HG03196 (cell line): ENCODE data around the gene CTU2.

Source experiments
- ATAC-seq: cut with Tn5 transposase; IDR thresholded peaks from one replicate; pipeline ENCODE4 v1.9.1; 2021; ENCODE audit not compliant: unreplicated experiment

CTU2 gene

GRCh38 chr16:88681084-88681680 lies 25.1 kb upstream of the CTU2 start:
- ATAC-seq = no peak

- ATAC-seq = peak; percentile 63
These were observed 24.4 kb upstream of the CTU2 start for GRCh38 chr16:88681709-88682451.

DNA sequence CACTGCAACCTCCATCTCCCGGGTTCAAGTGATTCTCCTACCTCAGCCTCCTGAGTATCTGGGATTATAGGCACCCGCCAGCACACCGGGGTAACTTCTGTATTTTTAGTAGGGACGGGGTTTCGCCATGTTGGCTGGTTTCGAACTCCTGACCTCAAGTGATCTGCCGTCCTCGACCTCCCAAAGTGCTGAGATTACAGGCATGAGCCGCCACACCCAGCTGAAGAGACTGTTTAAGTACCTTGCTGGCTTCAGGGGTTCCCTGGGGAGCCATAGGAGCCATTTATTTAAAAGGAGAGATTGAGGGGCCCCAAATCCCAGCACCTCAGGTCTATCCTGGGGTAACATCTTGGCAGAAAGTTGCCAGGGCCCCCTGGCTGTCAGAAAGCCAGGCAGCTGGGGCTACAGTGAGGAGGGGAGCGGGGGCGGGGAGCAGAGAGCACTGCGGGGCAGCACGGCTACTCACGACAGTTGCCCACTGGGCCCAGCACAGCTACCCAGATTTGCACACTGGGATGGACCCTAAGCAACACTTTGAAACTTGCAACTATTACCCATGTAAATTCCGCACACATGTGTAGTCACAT lies 21.6 kb upstream of the CTU2 start:
- ATAC-seq = no peak

DNA sequence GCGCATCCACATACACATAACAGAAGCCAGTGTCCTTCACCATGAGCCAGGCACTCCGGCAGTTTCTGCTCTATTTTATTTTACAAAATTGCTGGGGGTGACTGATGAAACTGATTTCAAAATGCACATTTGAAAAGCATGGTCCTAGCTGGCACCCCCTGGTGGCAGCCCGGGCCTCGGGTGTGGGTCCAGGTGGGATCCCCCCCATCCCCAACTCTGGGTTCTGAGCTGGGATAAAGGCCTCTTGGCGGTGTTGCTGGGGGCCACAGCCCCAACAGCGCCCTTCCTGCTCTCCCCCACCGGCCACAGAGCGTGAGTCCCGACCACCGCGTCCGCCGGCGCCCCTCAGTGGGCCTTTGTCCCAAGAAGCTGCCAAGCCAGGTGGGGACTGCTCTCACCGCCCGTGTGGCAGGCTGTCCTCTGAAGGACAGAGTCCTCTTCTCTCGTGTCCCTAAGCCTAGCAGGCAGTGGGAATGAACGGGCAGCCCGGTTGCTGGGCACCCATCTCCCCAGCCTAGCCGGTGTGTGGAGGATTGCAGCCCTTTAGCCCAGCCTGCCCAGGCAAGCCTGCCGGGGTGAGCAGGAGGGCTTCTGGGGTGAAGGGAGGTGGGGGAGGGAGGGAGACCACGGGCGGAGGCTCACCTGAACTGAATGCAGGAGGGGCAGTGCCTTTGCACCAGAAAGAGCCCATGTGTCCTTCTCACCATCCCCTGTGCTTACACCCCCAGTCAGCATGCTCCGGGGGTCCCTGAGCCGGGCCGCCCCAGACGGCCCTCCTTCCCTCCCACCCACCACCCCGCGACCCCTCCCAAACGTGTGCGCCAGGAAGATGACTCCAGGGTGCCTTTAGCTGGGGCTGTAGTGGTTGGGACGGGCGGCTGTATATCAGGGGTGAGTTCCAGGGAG lies 20.9 kb upstream of the CTU2 start:
- ATAC-seq = no peak

GRCh38 chr16:88686062-88686438 lies 20.3 kb upstream of the CTU2 start:
- peak; percentile 2 for ATAC-seq

DNA sequence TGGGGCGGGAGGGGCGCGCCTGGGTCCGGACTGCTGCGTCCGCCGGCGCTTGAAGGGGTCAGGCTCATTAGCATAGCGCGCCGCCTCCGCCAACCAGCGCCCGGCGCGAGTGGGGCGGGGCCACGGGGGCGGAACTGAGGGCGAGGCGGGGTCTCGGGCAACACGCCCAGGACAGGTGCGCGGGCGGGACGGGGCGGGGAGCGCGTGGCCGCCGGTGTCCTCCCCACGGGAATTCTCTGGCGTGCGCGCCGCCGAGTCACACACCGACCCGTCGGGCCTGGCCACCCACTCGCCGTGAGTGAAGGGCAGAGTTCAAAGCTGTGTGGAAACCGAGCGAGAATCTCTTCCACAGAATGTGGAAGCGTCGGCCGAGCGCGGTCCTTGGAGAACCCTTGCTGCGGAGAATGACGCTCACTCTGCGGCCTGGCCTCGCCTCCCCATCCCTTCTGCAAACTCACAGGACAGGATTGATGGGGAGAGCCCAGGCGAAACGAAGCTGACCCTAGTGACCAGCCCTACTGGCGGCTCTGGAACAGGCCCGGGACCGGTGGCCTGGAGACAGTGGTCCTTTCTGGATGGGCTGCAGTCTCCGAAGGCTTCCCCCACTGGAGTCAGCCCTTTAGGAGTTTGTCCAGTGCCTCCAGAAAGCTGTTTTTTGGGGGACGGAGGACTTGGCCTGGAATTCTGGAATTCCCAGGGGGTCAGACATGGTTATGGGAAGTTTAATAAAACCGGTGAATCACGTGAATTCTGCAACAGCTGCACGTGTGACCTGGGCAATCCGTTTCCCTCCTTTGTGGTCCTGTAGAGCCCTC lies 19.7 kb upstream of the CTU2 start, which contains the start of gene SNAI3:
TSS of gene SNAI3 (minus strand) at position 69 of the 815 bp plus-strand sequence. CDS start 101 bp downstream, outside the sequence.
- peak; percentile 65 for ATAC-seq

- ATAC-seq = no peak
These were observed 19.1 kb upstream of the CTU2 start for GRCh38 chr16:88687254-88687576.

DNA sequence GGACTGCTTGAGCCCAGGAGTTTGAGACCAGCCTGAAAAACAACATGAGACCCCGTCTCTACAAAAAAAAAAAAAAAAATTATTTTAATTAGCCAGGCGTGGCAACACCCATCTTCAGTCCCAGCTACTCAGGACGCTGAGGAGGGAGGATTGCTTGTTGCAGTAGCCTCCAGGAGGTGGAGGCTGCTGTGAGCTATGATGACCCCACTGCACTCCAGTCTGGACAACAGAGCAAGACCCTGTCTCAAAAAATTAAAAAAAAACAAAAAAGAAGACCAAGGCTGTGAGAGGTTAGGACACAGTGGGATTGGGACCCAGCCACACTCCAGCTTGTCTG lies 18.7 kb upstream of the CTU2 start:
- no peak for ATAC-seq

DNA sequence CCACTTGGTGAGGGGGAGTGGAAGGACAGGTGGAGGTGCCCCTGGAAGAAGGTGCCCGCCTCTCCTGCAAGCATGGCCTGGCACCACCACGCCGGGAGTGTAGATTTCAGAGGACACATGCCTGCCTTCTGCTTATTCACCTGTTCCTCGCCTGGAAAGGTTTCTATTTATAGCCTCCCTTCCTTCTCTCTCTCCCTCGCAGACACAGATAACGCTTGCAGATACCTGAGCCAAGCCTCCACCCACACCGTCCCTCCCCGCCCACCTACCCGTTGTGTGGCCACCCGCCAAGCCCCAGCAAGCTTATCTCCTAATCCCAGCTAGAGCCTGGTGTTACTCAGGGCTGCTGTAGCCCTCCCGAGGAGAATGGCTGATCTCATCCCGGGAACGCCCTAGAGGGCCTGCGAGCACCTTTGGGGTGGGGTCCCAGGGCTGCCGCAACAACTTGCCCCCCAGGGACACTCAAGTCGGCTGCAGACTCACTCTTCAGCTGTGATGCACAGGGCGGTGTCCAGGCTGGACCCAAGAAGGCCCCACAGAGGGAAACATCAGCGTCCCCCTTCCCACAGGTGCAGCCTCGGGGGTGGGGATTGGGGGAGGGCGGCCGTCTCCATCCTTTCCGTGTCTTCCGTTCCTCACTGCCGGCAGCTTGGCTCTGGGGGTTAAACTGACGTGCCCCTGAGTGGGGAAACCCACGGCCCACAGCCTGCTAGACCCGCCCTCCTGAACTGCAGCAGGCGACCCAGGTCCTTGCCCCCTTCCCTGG lies 18.1 kb upstream of the CTU2 start:
- no peak for ATAC-seq

- ATAC-seq = no peak
These were observed 15.8 kb upstream of the CTU2 start for GRCh38 chr16:88690341-88691128.

- no peak for ATAC-seq
These were observed 15.0 kb upstream of the CTU2 start for GRCh38 chr16:88691129-88691813.

- ATAC-seq = no peak
These were observed 14.3 kb upstream of the CTU2 start for GRCh38 chr16:88691924-88692560.

GRCh38 chr16:88692861-88693260 lies 13.4 kb upstream of the CTU2 start:
- ATAC-seq = no peak

- ATAC-seq = no peak
These were observed 12.7 kb upstream of the CTU2 start for GRCh38 chr16:88693420-88694177.

- ATAC-seq = no peak
These were observed 11.8 kb upstream of the CTU2 start for GRCh38 chr16:88694221-88695087.

GRCh38 chr16:88695218-88695617 lies 11.1 kb upstream of the CTU2 start:
- no peak for ATAC-seq
